OCI-LY1 (cell line): ENCODE measurements around the gene FTSJ1.

Experiments
- H2AFZ ChIP-seq: fragments of 200-600 bp; sonication (generic), shearing (Covaris generic); 2 replicates; pipeline ENCODE4 v1.6.0; 2014; ENCODE audit warnings: antibody characterized with exemption, mild to moderate bottlenecking, low read length
- H3F3A ChIP-seq: fragments of 200-600 bp; sonication (generic), shearing (Covaris generic); 2 replicates; pipeline ENCODE4 v1.6.0; 2014; ENCODE audit warnings: mild to moderate bottlenecking, antibody characterized with exemption, low read length, moderate library complexity; ENCODE audit not compliant: insufficient read depth
- H3K27ac ChIP-seq: fragments of 200-600 bp; sonication (generic); 2 replicates; pipeline ENCODE4 v1.5.1; 2014; ENCODE audit warnings: low read length, mixed run types, mild to moderate bottlenecking, low read depth; ENCODE audit not compliant: poor library complexity, severe bottlenecking
- H3K27me3 ChIP-seq: fragments of 200-600 bp; sonication (generic); 2 replicates; pipeline ENCODE4 v1.6.0; 2014; ENCODE audit warnings: antibody characterized with exemption, mild to moderate bottlenecking, low read length, moderate library complexity; ENCODE audit not compliant: insufficient read depth
- H3K36me3 ChIP-seq: fragments of 200-600 bp; sonication (generic); 2 replicates; pipeline ENCODE4 v1.6.1; 2014; ENCODE audit warnings: mild to moderate bottlenecking, antibody characterized with exemption, low read length, moderate library complexity, mixed read lengths; ENCODE audit not compliant: insufficient read depth
- H3K4me1 ChIP-seq: fragments of 200-600 bp; sonication (generic); 2 replicates; pipeline ENCODE4 v1.5.1; 2014; ENCODE audit warnings: mild to moderate bottlenecking, low read length, moderate library complexity; ENCODE audit not compliant: insufficient read depth, severe bottlenecking
- H3K4me2 ChIP-seq: fragments of 200-600 bp; sonication (generic), shearing (Covaris generic); 2 replicates; pipeline ENCODE4 v1.6.1; 2014; ENCODE audit warnings: low read length
- H3K4me3 ChIP-seq: fragments of 200-600 bp; sonication (generic); 2 replicates; pipeline ENCODE4 v1.5.1; 2014; ENCODE audit warnings: low read length, low read depth, mild to moderate bottlenecking, mixed read lengths; ENCODE audit not compliant: poor library complexity, severe bottlenecking
- H3K79me2 ChIP-seq: fragments of 200-600 bp; shearing (Covaris generic); 2 replicates; pipeline ENCODE4 v1.6.1; 2016; ENCODE audit warnings: mixed run types, low read length, mixed read lengths; ENCODE audit not compliant: insufficient read depth
- H3K9ac ChIP-seq: fragments of 200-600 bp; sonication (generic), shearing (Covaris generic); 2 replicates; pipeline ENCODE4 v1.6.1; 2014; ENCODE audit warnings: mild to moderate bottlenecking, low read length, mixed read lengths
- H3K9me2 ChIP-seq: fragments of 200-600 bp; sonication (generic), shearing (Covaris generic); 2 replicates; pipeline ENCODE4 v1.6.1; 2014; ENCODE audit warnings: low read depth, mild to moderate bottlenecking, low read length, mixed read lengths
- H3K9me3 ChIP-seq: fragments of 200-600 bp; shearing (Covaris generic); 2 replicates; pipeline ENCODE4 v1.6.1; 2014; ENCODE audit warnings: low read length, mixed read lengths
- H4K20me1 ChIP-seq: fragments of 200-600 bp; sonication (generic), shearing (Covaris generic); 2 replicates; pipeline ENCODE4 v1.6.0; 2016; ENCODE audit warnings: mild to moderate bottlenecking, low read length; ENCODE audit not compliant: insufficient read depth
- CTCF ChIP-seq: fragments of 200-600 bp; sonication (generic), shearing (Covaris generic); IDR thresholded peaks from 2 replicates; pipeline ENCODE4 v1.5.1; 2017; ENCODE audit warnings: mild to moderate bottlenecking, antibody characterized with exemption, low read length, moderate library complexity, mixed read lengths
- EZH2 ChIP-seq: fragments of 200-600 bp; sonication (generic), shearing (Covaris generic); IDR thresholded peaks from 2 replicates; pipeline ENCODE4 v1.8.0; 2017; ENCODE audit warnings: borderline replicate concordance, mixed run types, mild to moderate bottlenecking, antibody characterized with exemption, low read length, moderate library complexity, mixed read lengths

The FTSJ1 gene

DNA sequence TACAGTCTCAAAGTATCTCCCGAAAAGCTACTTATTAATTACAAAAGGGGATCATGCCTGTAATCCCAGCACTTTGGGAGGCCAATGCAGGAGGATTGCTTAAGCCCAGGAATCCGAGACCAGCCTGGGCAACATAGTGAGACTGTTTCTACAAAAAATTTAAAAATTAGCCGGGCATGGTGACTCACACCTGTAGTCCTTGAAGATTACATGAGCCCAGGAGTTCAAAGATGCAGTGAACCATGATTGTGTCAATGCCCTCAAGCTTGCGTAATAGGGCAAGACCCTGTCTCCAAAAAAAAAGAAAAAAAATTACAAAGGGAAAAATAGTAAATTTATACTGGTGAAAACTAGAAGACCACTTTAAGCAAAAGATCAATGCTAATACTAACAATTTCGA lies 29.5 kb downstream of the FTSJ1 start:
- Histone ChIP-seq H3K9me2 (no peaks in the 10 kb centered on the region), H3F3A (no peaks in the 10 kb centered on the region), H3K4me3 (no peak overlapping the region), H3K27ac (no peak overlapping the region), H3K79me2 (no peaks in the 10 kb centered on the region), H4K20me1 (no peaks in the 10 kb centered on the region), H3K9ac (no peak overlapping the region), H3K27me3 (no peaks in the 10 kb centered on the region), H3K4me2 (no peak overlapping the region), H3K36me3 (no peaks in the 10 kb centered on the region), H3K4me1 (peaks cover 3% of the 10 kb centered on the region), H3K9me3 (no peaks in the 10 kb centered on the region), H2AFZ (no peak overlapping the region)
- TF ChIP-seq EZH2 (no peak), CTCF (no peak)

GRCh38 chrX:48507246-48507645 lies 31.2 kb downstream of the FTSJ1 start:
- Histone ChIP-seq H3K4me3 (no peak overlapping the region), H3K36me3 (no peaks in the 10 kb centered on the region), H3K27me3 (no peaks in the 10 kb centered on the region), H4K20me1 (no peaks in the 10 kb centered on the region), H3K4me2 (no peak overlapping the region), H2AFZ (no peak overlapping the region), H3K9me3 (no peaks in the 10 kb centered on the region), H3K9ac (no peak overlapping the region), H3K4me1 (peaks cover 3% of the 10 kb centered on the region), H3K79me2 (no peaks in the 10 kb centered on the region), H3K27ac (no peak overlapping the region), H3K9me2 (no peaks in the 10 kb centered on the region), H3F3A (no peaks in the 10 kb centered on the region)
- TF ChIP-seq EZH2, result no peak
- no peak for TF ChIP-seq CTCF

GRCh38 chrX:48508400-48509244 lies 32.6 kb downstream of the FTSJ1 start, which contains the start of gene PORCN:
Gene PORCN, plus strand, starts transcription at chrX:48508992. Its CDS starts 829 bp downstream, at chrX:48509821.
- Histone ChIP-seq H4K20me1 (no peaks in the 10 kb centered on the region), H3K9me2 (no peaks in the 10 kb centered on the region), H3K4me1 (peaks cover 3% of the 10 kb centered on the region), H3K4me2 (peak within 1 kb of the TSS; percentile 79), H3K79me2 (no peaks in the 10 kb centered on the region), H3K9ac (peak within 1 kb of the TSS; percentile 59; the same call in 1 of the 2 replicates), H3K36me3 (no peaks in the 10 kb centered on the region), H3K27me3 (no peaks in the 10 kb centered on the region), H3K9me3 (no peaks in the 10 kb centered on the region), H2AFZ (no peak within 1 kb of the TSS), H3K4me3 (peak within 1 kb of the TSS; percentile 71), H3F3A (no peaks in the 10 kb centered on the region), H3K27ac (no peak within 1 kb of the TSS)
- TF ChIP-seq CTCF, result no peak
- no peak for TF ChIP-seq EZH2
